ENCODE measurements around the gene B4GALNT3.

Gene B4GALNT3

GRCh38 chr12:585062-586061 is 125.6 kb downstream of the B4GALNT3 start:
- no peak overlapping the region for H3K9ac ChIP-seq (ENCODE audit: low read length)
- H3K27me3 ChIP-seq (ENCODE audit: control insufficient read depth in 1 of 2, insufficient read depth in 1 of 2, low read length in 2 of 2), result peaks cover 0 to 10% of the 10 kb centered on the region in 2 experiments
- peaks cover 2% of the 10 kb centered on the region for H3K4me1 ChIP-seq (ENCODE audit: control insufficient read depth, insufficient read depth, low read depth, low read length)
- no peak overlapping the region for H2BK120ac ChIP-seq (ENCODE audit: low read depth, low read length)
- H3K27ac ChIP-seq (ENCODE audit: low read length, poor library complexity, severe bottlenecking), result no peak overlapping the region
- H4K91ac ChIP-seq (ENCODE audit: low read length), result no peak overlapping the region
- WGBS, result 93% methylated on average over 30 of the region's 30 CpGs
- no peak overlapping the region for H2BK5ac ChIP-seq (ENCODE audit: low read depth, low read length, poor library complexity, severe bottlenecking)
- no peak overlapping the region for H3K18ac ChIP-seq (ENCODE audit: low read depth in 1 of 2, low read length in 2 of 2)
- no peak overlapping the region for H2AFZ ChIP-seq (ENCODE audit: low read depth, low read length)
- no peak for DNase-seq
- H2BK15ac ChIP-seq (ENCODE audit: low read depth, poor library complexity, severe bottlenecking), result no peak overlapping the region
- H3K9me3 ChIP-seq (ENCODE audit: control insufficient read depth, low read length), result no peaks in the 10 kb centered on the region
- no peak overlapping the region for H3K23ac ChIP-seq (ENCODE audit: low read length in 2 of 2)
- no peak overlapping the region for H2BK12ac ChIP-seq (ENCODE audit: low read length in 2 of 2)
- H3K4ac ChIP-seq (ENCODE audit: low read depth in 1 of 2, low read length in 2 of 2), result no peak overlapping the region
- H4K8ac ChIP-seq (ENCODE audit: low read length), result no peak overlapping the region
- H3K14ac ChIP-seq (ENCODE audit: low read length in 2 of 2), result no peak overlapping the region
- no peaks in the 10 kb centered on the region for H3K36me3 ChIP-seq (ENCODE audit: control insufficient read depth in 1 of 2, insufficient read depth in 2 of 2, low read depth in 1 of 2, low read length in 2 of 2)
- H2AK5ac ChIP-seq (ENCODE audit: low read length, severe bottlenecking), result no peak overlapping the region
- H3K79me1 ChIP-seq (replicated peaks; ENCODE audit: low read length, poor library complexity, severe bottlenecking), result no peaks in the 10 kb centered on the region
- no peak overlapping the region for H3K4me3 ChIP-seq (ENCODE audit: insufficient read depth in 1 of 2, low read depth in 1 of 2, low read length in 2 of 2)
- H3K4me2 ChIP-seq (ENCODE audit: low read length, poor library complexity, severe bottlenecking), result no peak overlapping the region

- H2AFZ ChIP-seq (ENCODE audit: low read depth, low read length), result no peak overlapping the region
- H2BK12ac ChIP-seq (ENCODE audit: low read length in 2 of 2), result no peak overlapping the region
- DNase-seq, result no peak
- H2BK15ac ChIP-seq (ENCODE audit: low read depth, poor library complexity, severe bottlenecking), result no peak overlapping the region
- H3K36me3 ChIP-seq (ENCODE audit: control insufficient read depth in 1 of 2, insufficient read depth in 2 of 2, low read depth in 1 of 2, low read length in 2 of 2), result no peaks in the 10 kb centered on the region
- no peaks in the 10 kb centered on the region for H3K79me1 ChIP-seq (replicated peaks; ENCODE audit: low read length, poor library complexity, severe bottlenecking)
- peaks cover 4 to 9% of the 10 kb centered on the region in 2 experiments for H3K27me3 ChIP-seq (ENCODE audit: control insufficient read depth in 1 of 2, insufficient read depth in 1 of 2, low read length in 2 of 2)
- no peak overlapping the region for H2AK5ac ChIP-seq (ENCODE audit: low read length, severe bottlenecking)
- no peak overlapping the region for H3K4me3 ChIP-seq (ENCODE audit: insufficient read depth in 1 of 2, low read depth in 1 of 2, low read length in 2 of 2)
- H3K4ac ChIP-seq (ENCODE audit: low read depth in 1 of 2, low read length in 2 of 2), result no peak overlapping the region
- H3K9ac ChIP-seq (ENCODE audit: low read length), result no peak overlapping the region
- no peak overlapping the region for H3K27ac ChIP-seq (ENCODE audit: low read length, poor library complexity, severe bottlenecking)
- H3K18ac ChIP-seq (ENCODE audit: low read depth in 1 of 2, low read length in 2 of 2), result no peak overlapping the region
- WGBS, result 95% methylated on average over 15 of the region's 16 CpGs
- H3K4me2 ChIP-seq (ENCODE audit: low read length, poor library complexity, severe bottlenecking), result no peak overlapping the region
- H3K14ac ChIP-seq (ENCODE audit: low read length in 2 of 2), result no peak overlapping the region
- no peak overlapping the region for H4K91ac ChIP-seq (ENCODE audit: low read length)
- no peak overlapping the region for H4K8ac ChIP-seq (ENCODE audit: low read length)
- H3K9me3 ChIP-seq (ENCODE audit: control insufficient read depth, low read length), result no peaks in the 10 kb centered on the region
- H2BK120ac ChIP-seq (ENCODE audit: low read depth, low read length), result no peak overlapping the region
- H3K23ac ChIP-seq (ENCODE audit: low read length in 2 of 2), result no peak overlapping the region
- H3K4me1 ChIP-seq (ENCODE audit: control insufficient read depth, insufficient read depth, low read depth, low read length), result peaks cover 2% of the 10 kb centered on the region
- no peak overlapping the region for H2BK5ac ChIP-seq (ENCODE audit: low read depth, low read length, poor library complexity, severe bottlenecking)
Observed at GRCh38 chr12:586318-587071, 126.8 kb downstream of the B4GALNT3 start.

- H2BK120ac ChIP-seq (ENCODE audit: low read depth, low read length), result no peak overlapping the region
- WGBS, result 89% methylated on average over 15 of the region's 18 CpGs
- no peak overlapping the region for H2AK5ac ChIP-seq (ENCODE audit: low read length, severe bottlenecking)
- H3K27ac ChIP-seq (ENCODE audit: low read length, poor library complexity, severe bottlenecking), result no peak overlapping the region
- peaks cover 2% of the 10 kb centered on the region for H3K4me1 ChIP-seq (ENCODE audit: control insufficient read depth, insufficient read depth, low read depth, low read length)
- H3K14ac ChIP-seq (ENCODE audit: low read length in 2 of 2), result no peak overlapping the region
- H4K8ac ChIP-seq (ENCODE audit: low read length), result no peak overlapping the region
- H3K4ac ChIP-seq (ENCODE audit: low read depth in 1 of 2, low read length in 2 of 2), result no peak overlapping the region
- no peak overlapping the region for H2BK15ac ChIP-seq (ENCODE audit: low read depth, poor library complexity, severe bottlenecking)
- no peak overlapping the region for H2BK5ac ChIP-seq (ENCODE audit: low read depth, low read length, poor library complexity, severe bottlenecking)
- no peak overlapping the region for H2BK12ac ChIP-seq (ENCODE audit: low read length in 2 of 2)
- no peak for DNase-seq
- H3K23ac ChIP-seq (ENCODE audit: low read length in 2 of 2), result no peak overlapping the region
- H3K36me3 ChIP-seq (ENCODE audit: control insufficient read depth in 1 of 2, insufficient read depth in 2 of 2, low read depth in 1 of 2, low read length in 2 of 2), result no peaks in the 10 kb centered on the region
- H3K27me3 ChIP-seq (ENCODE audit: control insufficient read depth in 1 of 2, insufficient read depth in 1 of 2, low read length in 2 of 2), result peaks cover 5 to 6% of the 10 kb centered on the region in 2 experiments
- H4K91ac ChIP-seq (ENCODE audit: low read length), result no peak overlapping the region
- no peak overlapping the region for H3K18ac ChIP-seq (ENCODE audit: low read depth in 1 of 2, low read length in 2 of 2)
- H3K4me3 ChIP-seq (ENCODE audit: insufficient read depth in 1 of 2, low read depth in 1 of 2, low read length in 2 of 2), result no peak overlapping the region
- H3K79me1 ChIP-seq (replicated peaks; ENCODE audit: low read length, poor library complexity, severe bottlenecking), result no peaks in the 10 kb centered on the region
- no peak overlapping the region for H2AFZ ChIP-seq (ENCODE audit: low read depth, low read length)
- H3K4me2 ChIP-seq (ENCODE audit: low read length, poor library complexity, severe bottlenecking), result no peak overlapping the region
- H3K9ac ChIP-seq (ENCODE audit: low read length), result no peak overlapping the region
- H3K9me3 ChIP-seq (ENCODE audit: control insufficient read depth, low read length), result no peaks in the 10 kb centered on the region
Observed at GRCh38 chr12:587132-588023, 127.6 kb downstream of the B4GALNT3 start.

Data from mesenchymal stem cell (in vitro differentiated cells and primary cell).